ENCODE data around the gene CFAP73. TPM values are rescaled to one million over a fixed set of nuclear protein-coding genes. Genes with fewer than 3 reads are reported as not detected.

The CFAP73 gene
- total RNA-seq, 1 experiment from 2014 or later = 0.10 TPM

DNA sequence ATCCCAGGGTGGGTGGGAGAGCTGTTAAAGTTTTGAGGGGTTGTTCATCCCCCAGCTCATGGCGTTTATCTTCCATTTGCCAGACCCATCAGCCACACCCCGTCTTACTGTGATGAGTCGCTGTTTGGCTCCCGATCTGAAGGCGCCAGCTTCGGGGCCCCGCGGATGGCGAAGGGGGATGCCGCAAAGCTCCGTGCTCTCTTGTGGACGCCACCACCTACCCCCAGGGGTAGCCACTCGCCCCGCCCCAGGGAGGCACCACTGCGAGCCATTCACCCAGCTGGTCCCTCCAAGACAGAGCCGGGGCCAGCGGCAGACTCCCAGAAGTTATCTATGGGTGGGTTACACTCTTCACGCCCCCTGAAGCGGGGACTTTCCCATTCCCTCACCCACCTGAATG, 41.7 kb downstream of the CFAP73 start:
- no peaks in the 10 kb centered on the region for H3K27me3 ChIP-seq (ENCODE audit: control insufficient read depth, insufficient read depth, low read length)
- no TSS peak for BruUV-seq (replicated peaks)
- in situ Hi-C loops (cut with HindIII; ENCODE audit: low pct_unique_long_range_greater_than_20kb, low sequenced_read_pairs) = no loop called here
- ChIA-PET CTCF (no interaction called here), POLR2A (no interaction called here)
- H3K27ac ChIP-seq (ENCODE audit: low read length) = peak overlapping the region; percentile 74; the same call in 1 of the 2 replicates
- DNase-seq (ENCODE audit: low read depth, low spot score) (no peak), ATAC-seq (no peak)
- peaks cover 3% of the 10 kb centered on the region for H3K36me3 ChIP-seq (ENCODE audit: control insufficient read depth, insufficient read depth, low read length)
- H3K9me3 ChIP-seq (ENCODE audit: control insufficient read depth, insufficient read depth, low read depth, low read length) = no peaks in the 10 kb centered on the region
- H3K4me3 ChIP-seq (ENCODE audit: low read depth in 2 of 2, low read length in 2 of 2) = no peak overlapping the region
- peaks cover 54% of the 10 kb centered on the region for H3K4me1 ChIP-seq (ENCODE audit: control insufficient read depth, insufficient read depth, low read length)
- intact Hi-C loops (cut with micrococcal nuclease; ENCODE audit: unreplicated experiment) = no loop called here
- TF ChIP-seq POLR2AphosphoS5 (IDR thresholded peaks at IDR 0.05; ENCODE audit: low read depth, low read length) (no peak), TCF7L2 (IDR thresholded peaks at IDR 0.05; ENCODE audit: low read depth, low read length) (no peak), SIN3A (IDR thresholded peaks at IDR 0.05; ENCODE audit: borderline replicate concordance, insufficient read depth, low read depth, low read length) (no peak)
- TF ChIP-seq, protein P1, sequence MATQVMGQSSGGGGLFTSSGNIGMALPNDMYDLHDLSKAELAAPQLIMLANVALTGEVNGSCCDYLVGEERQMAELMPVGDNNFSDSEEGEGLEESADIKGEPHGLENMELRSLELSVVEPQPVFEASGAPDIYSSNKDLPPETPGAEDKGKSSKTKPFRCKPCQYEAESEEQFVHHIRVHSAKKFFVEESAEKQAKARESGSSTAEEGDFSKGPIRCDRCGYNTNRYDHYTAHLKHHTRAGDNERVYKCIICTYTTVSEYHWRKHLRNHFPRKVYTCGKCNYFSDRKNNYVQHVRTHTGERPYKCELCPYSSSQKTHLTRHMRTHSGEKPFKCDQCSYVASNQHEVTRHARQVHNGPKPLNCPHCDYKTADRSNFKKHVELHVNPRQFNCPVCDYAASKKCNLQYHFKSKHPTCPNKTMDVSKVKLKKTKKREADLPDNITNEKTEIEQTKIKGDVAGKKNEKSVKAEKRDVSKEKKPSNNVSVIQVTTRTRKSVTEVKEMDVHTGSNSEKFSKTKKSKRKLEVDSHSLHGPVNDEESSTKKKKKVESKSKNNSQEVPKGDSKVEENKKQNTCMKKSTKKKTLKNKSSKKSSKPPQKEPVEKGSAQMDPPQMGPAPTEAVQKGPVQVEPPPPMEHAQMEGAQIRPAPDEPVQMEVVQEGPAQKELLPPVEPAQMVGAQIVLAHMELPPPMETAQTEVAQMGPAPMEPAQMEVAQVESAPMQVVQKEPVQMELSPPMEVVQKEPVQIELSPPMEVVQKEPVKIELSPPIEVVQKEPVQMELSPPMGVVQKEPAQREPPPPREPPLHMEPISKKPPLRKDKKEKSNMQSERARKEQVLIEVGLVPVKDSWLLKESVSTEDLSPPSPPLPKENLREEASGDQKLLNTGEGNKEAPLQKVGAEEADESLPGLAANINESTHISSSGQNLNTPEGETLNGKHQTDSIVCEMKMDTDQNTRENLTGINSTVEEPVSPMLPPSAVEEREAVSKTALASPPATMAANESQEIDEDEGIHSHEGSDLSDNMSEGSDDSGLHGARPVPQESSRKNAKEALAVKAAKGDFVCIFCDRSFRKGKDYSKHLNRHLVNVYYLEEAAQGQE (IDR thresholded peaks at IDR 0.05; ENCODE audit: insufficient read depth in 1 of 2, low read depth in 2 of 2, low read length in 1 of 2) = no peak
- TF ChIP-seq, protein P2, sequence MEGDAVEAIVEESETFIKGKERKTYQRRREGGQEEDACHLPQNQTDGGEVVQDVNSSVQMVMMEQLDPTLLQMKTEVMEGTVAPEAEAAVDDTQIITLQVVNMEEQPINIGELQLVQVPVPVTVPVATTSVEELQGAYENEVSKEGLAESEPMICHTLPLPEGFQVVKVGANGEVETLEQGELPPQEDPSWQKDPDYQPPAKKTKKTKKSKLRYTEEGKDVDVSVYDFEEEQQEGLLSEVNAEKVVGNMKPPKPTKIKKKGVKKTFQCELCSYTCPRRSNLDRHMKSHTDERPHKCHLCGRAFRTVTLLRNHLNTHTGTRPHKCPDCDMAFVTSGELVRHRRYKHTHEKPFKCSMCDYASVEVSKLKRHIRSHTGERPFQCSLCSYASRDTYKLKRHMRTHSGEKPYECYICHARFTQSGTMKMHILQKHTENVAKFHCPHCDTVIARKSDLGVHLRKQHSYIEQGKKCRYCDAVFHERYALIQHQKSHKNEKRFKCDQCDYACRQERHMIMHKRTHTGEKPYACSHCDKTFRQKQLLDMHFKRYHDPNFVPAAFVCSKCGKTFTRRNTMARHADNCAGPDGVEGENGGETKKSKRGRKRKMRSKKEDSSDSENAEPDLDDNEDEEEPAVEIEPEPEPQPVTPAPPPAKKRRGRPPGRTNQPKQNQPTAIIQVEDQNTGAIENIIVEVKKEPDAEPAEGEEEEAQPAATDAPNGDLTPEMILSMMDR (IDR thresholded peaks at IDR 0.05) = no peak

DNA sequence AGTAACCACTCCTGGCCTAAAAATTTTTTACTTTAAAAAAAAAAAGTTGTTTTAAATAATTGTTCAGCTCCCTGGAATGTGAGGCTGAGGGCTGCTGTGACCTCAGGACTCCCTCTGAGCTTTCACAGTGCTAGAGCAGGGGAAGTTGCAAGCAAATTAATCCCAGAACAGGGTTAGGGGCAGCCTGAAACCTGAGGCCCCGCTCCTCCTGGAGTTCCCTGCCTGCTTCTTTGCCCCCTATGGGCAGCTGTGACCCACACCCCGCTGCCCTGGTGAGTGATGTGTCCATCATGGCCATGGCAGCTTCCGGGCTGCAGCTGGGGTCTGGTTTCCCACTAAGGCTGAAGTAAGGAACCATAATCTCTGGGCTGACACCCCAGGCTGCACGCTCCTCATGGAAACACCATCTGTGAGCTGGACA, 45.5 kb downstream of the CFAP73 start:
- peaks cover 47% of the 10 kb centered on the region for H3K4me1 ChIP-seq (ENCODE audit: control insufficient read depth, insufficient read depth, low read length)
- POLR2A ChIA-PET = no interaction called here
- ATAC-seq (no peak), DNase-seq (ENCODE audit: low read depth, low spot score) (no peak)
- H3K9me3 ChIP-seq (ENCODE audit: control insufficient read depth, insufficient read depth, low read depth, low read length) = no peaks in the 10 kb centered on the region
- intact Hi-C loops (cut with micrococcal nuclease; ENCODE audit: unreplicated experiment) (no loop called here), in situ Hi-C loops (cut with HindIII; ENCODE audit: low pct_unique_long_range_greater_than_20kb, low sequenced_read_pairs) (no loop called here)
- TF ChIP-seq SIN3A (IDR thresholded peaks at IDR 0.05; ENCODE audit: borderline replicate concordance, insufficient read depth, low read depth, low read length) = no peak
- no peak for TF ChIP-seq POLR2AphosphoS5 (IDR thresholded peaks at IDR 0.05; ENCODE audit: low read depth, low read length)
- no peak for TF ChIP-seq TCF7L2 (IDR thresholded peaks at IDR 0.05; ENCODE audit: low read depth, low read length)
- TF ChIP-seq, protein P2 (IDR thresholded peaks at IDR 0.05) = no peak
- TF ChIP-seq, protein P1 (IDR thresholded peaks at IDR 0.05; ENCODE audit: insufficient read depth in 1 of 2, low read depth in 2 of 2, low read length in 1 of 2) = no peak
- H3K27ac ChIP-seq (ENCODE audit: low read length) = peak overlapping the region; percentile 67
- CTCF ChIA-PET = interaction anchor here (0.5 kb wide), 1 partner anchor 173 kb away, joined by 5 read pairs; no protein-coding TSS in a partner anchor
- no peak overlapping the region for H3K4me3 ChIP-seq (ENCODE audit: low read depth in 2 of 2, low read length in 2 of 2)
- no TSS peak for BruUV-seq (replicated peaks)
- H3K36me3 ChIP-seq (ENCODE audit: control insufficient read depth, insufficient read depth, low read length) = no peaks in the 10 kb centered on the region
- H3K27me3 ChIP-seq (ENCODE audit: control insufficient read depth, insufficient read depth, low read length) = no peaks in the 10 kb centered on the region
